ENCODE results near the gene GPS1. TPM values are rescaled to one million over a fixed set of nuclear protein-coding genes. Genes with fewer than 3 reads are reported as not detected.

Gene GPS1
- total RNA-seq, 4 donors from 2014 or later: 76.0 to 326 (median 85.6) TPM

DNA sequence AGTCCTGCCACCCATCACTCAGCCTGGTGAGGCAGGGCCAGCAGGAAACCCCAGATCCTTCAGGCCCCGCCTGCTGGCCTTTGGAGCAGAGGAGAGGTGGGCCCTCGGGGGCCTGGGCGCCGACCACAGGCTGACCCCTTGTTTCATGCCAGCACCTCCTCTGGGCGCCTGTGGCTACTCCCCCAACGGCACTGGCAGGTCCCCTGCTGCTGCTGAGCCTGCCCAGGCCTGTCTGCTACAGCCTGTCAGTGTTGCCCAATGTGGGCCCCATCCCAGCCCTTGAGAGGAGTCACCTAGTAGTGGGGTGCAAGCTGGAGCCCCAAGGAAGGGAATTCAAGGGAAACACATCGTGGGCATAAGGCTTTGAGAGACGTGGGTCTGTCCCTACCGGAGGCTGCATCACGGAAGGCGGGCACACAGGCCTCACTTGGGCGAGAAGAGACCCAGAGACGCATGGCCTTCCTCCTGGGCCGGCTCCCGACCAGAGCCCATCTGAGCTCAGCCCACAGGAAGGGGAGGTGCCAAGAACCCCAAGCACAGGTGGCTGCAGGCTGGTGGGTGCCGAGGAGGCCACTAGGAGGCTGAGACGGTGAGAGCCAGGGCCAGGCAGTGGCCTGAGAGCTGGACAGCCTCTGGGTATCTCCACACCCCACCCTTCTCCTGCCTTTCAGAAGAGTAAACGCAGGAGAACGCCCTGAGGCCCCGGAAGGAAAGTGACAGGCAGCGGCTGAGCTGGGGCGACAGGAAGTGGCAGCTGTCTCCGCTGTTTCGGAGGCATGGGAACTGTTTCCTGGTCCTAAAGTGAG is 54.4 kb downstream of the GPS1 start:
- Histone ChIP-seq H3K4me3 (no peak overlapping the region), H3K27me3 (no peaks in the 10 kb centered on the region), H3K4me1 (peaks cover 0 to 13% of the 10 kb centered on the region in 2 donors), H3K9me3 (no peaks in the 10 kb centered on the region), H3K36me3 (no peaks in the 10 kb centered on the region), H3K27ac (peak overlapping the region in 1 of 2 donors; percentile 29)
- TF ChIP-seq CTCF (IDR thresholded peaks at IDR 0.05) (no peak), POLR2A (IDR thresholded peaks at IDR 0.05) (no peak)
- intact Hi-C loops (cut with DNase I; ENCODE audit: low total_unique reads): no loop called here
- peak; percentile 23 to 25 for DNase-seq

- no peak overlapping the region for H3K4me3 ChIP-seq
- peak in 1 of 2 donors; percentile 17 for DNase-seq
- intact Hi-C loops (cut with DNase I; ENCODE audit: low total_unique reads): no loop called here
- H3K27me3 ChIP-seq: no peaks in the 10 kb centered on the region
- H3K4me1 ChIP-seq: peaks cover 0 to 13% of the 10 kb centered on the region in 2 donors
- peak overlapping the region in 1 of 2 donors; percentile 29 for H3K27ac ChIP-seq
- TF ChIP-seq CTCF (IDR thresholded peaks at IDR 0.05) (no peak), POLR2A (IDR thresholded peaks at IDR 0.05) (no peak)
- no peaks in the 10 kb centered on the region for H3K36me3 ChIP-seq
- no peaks in the 10 kb centered on the region for H3K9me3 ChIP-seq
Measured at GRCh38 chr17:82106688-82107305, 55.1 kb downstream of the GPS1 start.

Other genes with a start within 250 kb of the GPS1 start
- gene GCGR, start 247.7 kb upstream of the GPS1 start, total RNA-seq: not detected
- gene MCRIP1, start 218.6 kb upstream of the GPS1 start, total RNA-seq: 10 to 100 TPM; 30.5 to 92.6 (median 61.3) TPM
- 1 to 10 TPM in 1 of 4 donors, not detected in 3; 1.6 TPM for gene PPP1R27, start 216.8 kb upstream of the GPS1 start, total RNA-seq
- gene P4HB, start 191.4 kb upstream of the GPS1 start, total RNA-seq: 100 to 1,000 TPM; 199 to 504 (median 304) TPM
- gene ARHGDIA, start 180.6 kb upstream of the GPS1 start, total RNA-seq: 100 to 1,000 TPM in 1 of 4 donors, 10 to 100 TPM in 3; 31.2 to 350 (median 55.1) TPM
- gene ALYREF, start 160.3 kb upstream of the GPS1 start, total RNA-seq: 10 to 100 TPM in 3 of 4 donors, 1 to 10 TPM in 1; 3.2 to 82.1 (median 34.5) TPM
- gene ANAPC11, start 160.2 kb upstream of the GPS1 start, total RNA-seq: 10 to 100 TPM; 45.9 to 72.6 (median 61.5) TPM
- gene NPB, start 149.7 kb upstream of the GPS1 start, total RNA-seq: 1 to 10 TPM in 2 of 4 donors, not detected in 2; 2.0 to 2.1 TPM
- 10 to 100 TPM in 3 of 4 donors, 1 to 10 TPM in 1; 4.1 to 27.7 (median 18.8) TPM for gene PCYT2, start 140.5 kb upstream of the GPS1 start, total RNA-seq
- 10 to 100 TPM in 3 of 4 donors, under 1 TPM in 1; 0.77 to 87.1 (median 14.6) TPM for gene SIRT7, start 133.7 kb upstream of the GPS1 start, total RNA-seq
- gene MAFG, start 124.2 kb upstream of the GPS1 start, total RNA-seq: 10 to 100 TPM in 3 of 4 donors, 1 to 10 TPM in 1; 9.7 to 23.1 (median 12.7) TPM
- 10 to 100 TPM in 2 of 4 donors, 1 to 10 TPM in 2; 4.2 to 81.5 (median 8.1) TPM for gene PYCR1, start 114.6 kb upstream of the GPS1 start, total RNA-seq
- gene MYADML2, start 104.7 kb upstream of the GPS1 start, total RNA-seq: not detected
- gene NOTUM, start 90.7 kb upstream of the GPS1 start, total RNA-seq: 1 to 10 TPM in 1 of 4 donors, not detected in 3; 5.0 TPM
- 10 to 100 TPM in 2 of 4 donors, 1 to 10 TPM in 2; 3.5 to 34.2 (median 13.6) TPM for gene ASPSCR1, start 74.3 kb upstream of the GPS1 start, total RNA-seq
- gene CENPX, start 29.0 kb upstream of the GPS1 start, total RNA-seq: 100 to 1,000 TPM in 1 of 4 donors, 10 to 100 TPM in 3; 26.7 to 212 (median 49.8) TPM
- 10 to 100 TPM in 1 of 4 donors, 1 to 10 TPM in 2, under 1 TPM in 1; 0.29 to 14.2 (median 5.3) TPM for gene LRRC45, start 28.6 kb upstream of the GPS1 start, total RNA-seq
- gene RAC3, start 20.2 kb upstream of the GPS1 start, total RNA-seq: 1 to 10 TPM in 1 of 4 donors, under 1 TPM in 1, not detected in 2; 0.91 to 8.4 TPM
- gene DCXR, start 14.2 kb upstream of the GPS1 start, total RNA-seq: 100 to 1,000 TPM in 1 of 4 donors, 10 to 100 TPM in 3; 23.8 to 125 (median 67.5) TPM
- gene RFNG, start 87 bp upstream of the GPS1 start, total RNA-seq: 10 to 100 TPM; 11.8 to 33.7 (median 23.3) TPM
- gene DUS1L, start 13.9 kb downstream of the GPS1 start, total RNA-seq: 10 to 100 TPM; 30.2 to 70.6 (median 46.5) TPM
- 10 to 100 TPM in 2 of 4 donors, 1 to 10 TPM in 2; 5.3 to 59.4 (median 23.4) TPM for gene FASN, start 46.3 kb downstream of the GPS1 start, total RNA-seq
- 10 to 100 TPM in 2 of 4 donors, 1 to 10 TPM in 2; 4.4 to 88.2 (median 17.6) TPM for gene CCDC57, start 160.9 kb downstream of the GPS1 start, total RNA-seq
- gene SLC16A3, start 177.1 kb downstream of the GPS1 start, total RNA-seq: 10 to 100 TPM in 2 of 4 donors, 1 to 10 TPM in 2; 1.5 to 28.6 (median 12.2) TPM
- 100 to 1,000 TPM in 1 of 4 donors, 10 to 100 TPM in 3; 16.5 to 173 (median 44.6) TPM for gene CSNK1D, start 221.8 kb downstream of the GPS1 start, total RNA-seq

Measured in uterus (tissue), 4 donors.